H1 (cell line): ENCODE results near the gene NDUFA11. TPM values are rescaled to one million over a fixed set of nuclear protein-coding genes. Genes with fewer than 3 reads are reported as not detected.

ENCODE experiments used
- CTCF ChIA-PET: fragments of 300-600 bp; sonication (Branson Sonifier 250); formaldehyde crosslinking; loops from one replicate; lab custom pipeline; 2021; ENCODE audit not compliant: partially characterized antibody; lab: Charles Lee
- POLR2A ChIA-PET: fragments of 300-600 bp; sonication (Branson Sonifier 250); formaldehyde crosslinking; loops from one replicate; lab custom pipeline; 2021; ENCODE audit warnings: inconsistent platforms; ENCODE audit not compliant: partially characterized antibody; lab: Charles Lee
- DNase-seq, 2 experiments: peaks; one replicate each; pipeline versions ENCODE4 v3.0.0 to v3.0.0-alpha.2; 2010 to 2022; ENCODE audit warnings: low spot score in 2 of 2, low read depth in 1 of 2, mixed read lengths in 1 of 2
- FAIRE-seq: peaks from 2 replicates; lab custom pipeline; 2011; peaks lifted over from hg19 to GRCh38; lab: Jason Lieb, UNC
- H2AFZ ChIP-seq: 2 replicates; pipeline ENCODE4 v1.8.1; 2012; ENCODE audit warnings: low read length, inconsistent platforms
- H2AK5ac ChIP-seq: 2 replicates; pipeline ENCODE4 v1.6.1; 2013; ENCODE audit warnings: low read depth, low read length
- H2BK120ac ChIP-seq: replicated peaks from 2 replicates; pipeline ENCODE3; 2013; ENCODE audit warnings: low read depth, low read length, inconsistent platforms
- H2BK12ac ChIP-seq: 2 replicates; pipeline ENCODE4 v1.6.1; 2013; ENCODE audit warnings: low read depth, low read length
- H2BK15ac ChIP-seq: 2 replicates; pipeline ENCODE4 v1.6.1; 2013; ENCODE audit warnings: low read length
- H2BK20ac ChIP-seq: 2 replicates; pipeline ENCODE4 v1.6.1; 2013; ENCODE audit warnings: low read length
- H2BK5ac ChIP-seq: 2 replicates; pipeline ENCODE4 v1.6.1; 2013; ENCODE audit warnings: low read depth, low read length
- H3K14ac ChIP-seq: 2 replicates; pipeline ENCODE4 v1.6.1; 2013; ENCODE audit warnings: inconsistent platforms; ENCODE audit not compliant: insufficient read length
- H3K18ac ChIP-seq: 2 replicates; pipeline ENCODE4 v1.6.1; 2013; ENCODE audit warnings: low read length; ENCODE audit errors: extremely low read depth
- H3K23ac ChIP-seq: 2 replicates; pipeline ENCODE4 v1.6.1; 2013; ENCODE audit warnings: inconsistent platforms; ENCODE audit not compliant: insufficient read length
- H3K23me2 ChIP-seq: 2 replicates; pipeline ENCODE4 v1.6.1; 2013; ENCODE audit warnings: low read depth, low read length
- H3K27ac ChIP-seq: 2 replicates; pipeline ENCODE4 v1.6.1; 2011; ENCODE audit warnings: low read depth, low read length, inconsistent platforms
- H3K27me3 ChIP-seq, 4 experiments: replicated peaks in 1 of 4; 1 replicate in 1 of 4; 2 replicates in 3 of 4; pipeline versions ENCODE4 v1.6.1 to v1.8.1; 2011 to 2013; ENCODE audit warnings: low read length in 3 of 4, mild to moderate bottlenecking in 3 of 4, inconsistent platforms in 2 of 4, mixed read lengths in 2 of 4, moderate library complexity in 1 of 4; ENCODE audit not compliant: control insufficient read depth in 3 of 4, insufficient read depth in 3 of 4; ENCODE audit errors: extremely low read depth in 1 of 4
- H3K36me3 ChIP-seq, 4 experiments: 2 replicates each; pipeline versions ENCODE4 v1.6.1 to v1.8.1; 2011 to 2013; ENCODE audit warnings: mild to moderate bottlenecking in 4 of 4, low read length in 3 of 4, moderate library complexity in 2 of 4, control low read depth in 1 of 4, inconsistent platforms in 1 of 4; ENCODE audit not compliant: insufficient read depth in 4 of 4, control insufficient read depth in 2 of 4
- H3K4ac ChIP-seq: replicated peaks from 2 replicates; pipeline ENCODE3; 2013; ENCODE audit warnings: low read length, low read depth, mixed read lengths, inconsistent platforms; ENCODE audit not compliant: insufficient read length
- H3K4me1 ChIP-seq, 4 experiments: replicated peaks in 1 of 4; 1 replicate in 1 of 4; 2 replicates in 3 of 4; pipeline versions ENCODE4 v1.6.1 to v1.8.1; 2011 to 2013; ENCODE audit warnings: low read length in 3 of 4, inconsistent platforms in 2 of 4, mixed read lengths in 1 of 4; ENCODE audit not compliant: insufficient read depth in 4 of 4, control insufficient read depth in 3 of 4
- H3K4me2 ChIP-seq, 2 experiments: 2 replicates each; pipeline versions ENCODE4 v1.6.1 to v1.8.1; 2011 to 2013; ENCODE audit warnings: low read depth in 2 of 2, low read length in 2 of 2, control low read depth in 1 of 2, inconsistent platforms in 1 of 2, mild to moderate bottlenecking in 1 of 2; ENCODE audit not compliant: insufficient read depth in 1 of 2
- H3K4me3 ChIP-seq, 4 experiments: fragments of 200-600, 300-600 bp in 1 of 4; sonication (generic), shearing (Covaris generic), sonication (Bioruptor Twin) in 1 of 4; 2 replicates each; pipeline versions ENCODE4 v1.5.1 to v1.8.1; 2011 to 2016; ENCODE audit warnings: low read length in 4 of 4, low read depth in 3 of 4, control low read depth in 2 of 4, inconsistent platforms in 2 of 4, mild to moderate bottlenecking in 2 of 4, mixed read lengths in 1 of 4, moderate library complexity in 1 of 4; ENCODE audit not compliant: insufficient read depth in 2 of 4; ENCODE audit errors: extremely low read depth in 1 of 4
- H3K56ac ChIP-seq: replicated peaks from 2 replicates; pipeline ENCODE3; 2013; ENCODE audit warnings: low read depth, mild to moderate bottlenecking, mixed read lengths, low read length, inconsistent platforms; ENCODE audit not compliant: insufficient read length
- H3K79me1 ChIP-seq: 2 replicates; pipeline ENCODE4 v1.6.1; 2013; ENCODE audit warnings: low read depth, low read length, control low read depth
- H3K79me2 ChIP-seq, 2 experiments: 2 replicates each; pipeline versions ENCODE4 v1.6.1 to v1.8.1; 2012 to 2013; ENCODE audit warnings: low read length in 2 of 2, mild to moderate bottlenecking in 2 of 2, inconsistent platforms in 1 of 2; ENCODE audit not compliant: insufficient read depth in 2 of 2, control insufficient read depth in 1 of 2
- H3K9ac ChIP-seq, 4 experiments: replicated peaks in 1 of 4; 1 replicate in 1 of 4; 2 replicates in 3 of 4; pipeline versions ENCODE4 v1.6.1 to v1.8.1; 2011 to 2013; ENCODE audit warnings: low read depth in 3 of 4, low read length in 3 of 4, control low read depth in 2 of 4, mild to moderate bottlenecking in 2 of 4, moderate library complexity in 2 of 4, inconsistent platforms in 1 of 4; ENCODE audit errors: extremely low read depth in 1 of 4
- H3K9me3 ChIP-seq, 2 experiments: 2 replicates each; pipeline versions ENCODE4 v1.6.1 to v1.8.1; 2012 to 2013; ENCODE audit warnings: mild to moderate bottlenecking in 2 of 2, moderate library complexity in 2 of 2, control low read depth in 1 of 2, inconsistent platforms in 1 of 2, low read depth in 1 of 2, low read length in 1 of 2, mixed read lengths in 1 of 2; ENCODE audit not compliant: insufficient read depth in 2 of 2
- H4K20me1 ChIP-seq, 2 experiments: replicated peaks in 1 of 2; 2 replicates each; pipeline versions ENCODE3 to v1.8.1; 2011 to 2013; ENCODE audit warnings: inconsistent platforms in 2 of 2, low read length in 2 of 2, mild to moderate bottlenecking in 1 of 2; ENCODE audit not compliant: insufficient read depth in 2 of 2, control insufficient read depth in 1 of 2
- H4K5ac ChIP-seq: 2 replicates; pipeline ENCODE4 v1.6.1; 2013; ENCODE audit warnings: low read length, low read depth, mixed read lengths, inconsistent platforms; ENCODE audit not compliant: insufficient read length
- H4K8ac ChIP-seq: 2 replicates; pipeline ENCODE4 v1.8.0; 2013; ENCODE audit warnings: mild to moderate bottlenecking, moderate library complexity, low read length, inconsistent platforms; ENCODE audit not compliant: insufficient read depth; ENCODE audit errors: extremely low read depth
- H4K91ac ChIP-seq: replicated peaks from 2 replicates; pipeline ENCODE3; 2013; ENCODE audit warnings: low read length, mixed read lengths, inconsistent platforms; ENCODE audit not compliant: insufficient read length
- CBX8 ChIP-seq: fragments of 300-800, 300-1000 bp; sonication (generic); IDR thresholded peaks from 2 replicates; pipeline ENCODE4 v1.7.1; 2016; ENCODE audit warnings: low read depth, low read length, borderline replicate concordance
- WGBS, 2 experiments: shearing (Covaris generic) in 1 of 2; methylation state at CpG; one replicate each; pipeline versions ENCODE4 v1.1.6 to v1.1.7; 2013 to 2015; ENCODE audit warnings: low lambda C conversion rate in 2 of 2, mixed read lengths in 2 of 2, inconsistent platforms in 1 of 2, low coverage in 1 of 2, missing lambda C conversion rate in 1 of 2; ENCODE audit not compliant: insufficient replicate concordance in 2 of 2, insufficient coverage in 1 of 2, insufficient read length in 1 of 2; ENCODE audit errors: extremely low coverage in 1 of 2, missing lambda C conversion rate in 1 of 2; 5-methylcytosine and 5-hydroxymethylcytosine counted together
- polyA plus RNA-seq, 7 experiments: library from polyadenylated mRNA; depleted of rRNA in 3 of 7; stranded (reverse) in 5 of 7; unstranded in 2 of 7; fragments of >200 nt in 5 of 7; fragments of 200-250 nt in 2 of 7; gene quantifications; 1 replicate in 5 of 7; 2 replicates in 1 of 7; 4 replicates in 1 of 7; pipeline versions ENCODE4 v1.2.1 to v1.2.3, GENCODE V29; 2011 to 2013; ENCODE audit warnings: missing spikeins in 2 of 7, mixed read lengths in 2 of 7
- total RNA-seq: library from RNA; stranded (reverse); fragmentation: NEBNext Ultra II Directional; extraction: Animal tissue kit (Norgen Biotek cat#: 25700); gene quantifications from 2 replicates; pipeline ENCODE4 v1.2.1, GENCODE V29; 2021

The NDUFA11 gene
- total and polyA plus RNA-seq, 2 of the 8 experiments (the other 6 are each of a cell fraction or from before 2014, with no cell fraction given), result 205 to 1,037 TPM

- Histone ChIP-seq H3K56ac (no peak overlapping the region), H2AFZ (no peak overlapping the region), H4K20me1 (no peaks in the 10 kb centered on the region), H2BK20ac (no peak overlapping the region), H3K14ac (no peak overlapping the region), H3K9me3 (peaks cover 0 to 4% of the 10 kb centered on the region in 2 experiments; a peak in 1 of 4 replicates), H2AK5ac (no peak overlapping the region), H3K36me3 (no peaks in the 10 kb centered on the region), H4K91ac (no peak overlapping the region), H3K23me2 (no peaks in the 10 kb centered on the region; the same call in 1 of the 2 replicates), H2BK12ac (no peak overlapping the region), H2BK5ac (no peak overlapping the region), H3K27ac (no peak overlapping the region), H3K4me2 (no peak overlapping the region)
- DNase-seq, result no peak
- TF ChIP-seq CBX8, result no peak
- TF ChIP-seq, all 59 proteins: peak for 0
- FAIRE-seq, result no peak
- Histone ChIP-seq H3K79me2 (no peaks in the 10 kb centered on the region), H4K5ac (no peak overlapping the region), H4K8ac (no peak overlapping the region; the same call in 1 of the 2 replicates), H3K4me3 (no peak overlapping the region), H3K23ac (no peak overlapping the region), H3K18ac (no peak overlapping the region), H3K9ac (no peak overlapping the region), H3K27me3 (no peaks in the 10 kb centered on the region), H3K4ac (no peak overlapping the region), H3K4me1 (no peaks in the 10 kb centered on the region), H2BK120ac (no peak overlapping the region), H3K79me1 (no peaks in the 10 kb centered on the region), H2BK15ac (no peak overlapping the region)
- WGBS, 2 experiments, result 83% methylated on average over 4 of the region's 5 CpGs; no CpG with 5 or more reads in 1 of the 2 experiments
- CTCF ChIA-PET, result interaction anchor here (0.7 to 1.0 kb wide), 2 partner anchors 15 to 22 kb away, joined by 3 read pairs; no protein-coding TSS in a partner anchor
- POLR2A ChIA-PET, result interaction anchor here (1.2 to 1.9 kb wide), 3 partner anchors 22 to 131 kb away, joined by 3 to 5 read pairs (median 3); partner anchors contain the start of gene LONP1
Observed at GRCh38 chr19:5850743-5851293, 52.8 kb downstream of the NDUFA11 start.
